ENCODE data around the gene DZIP3.

- TF ChIP-seq POLR2A (IDR thresholded peaks at IDR 0.05): no peak
- TF ChIP-seq, protein P1, sequence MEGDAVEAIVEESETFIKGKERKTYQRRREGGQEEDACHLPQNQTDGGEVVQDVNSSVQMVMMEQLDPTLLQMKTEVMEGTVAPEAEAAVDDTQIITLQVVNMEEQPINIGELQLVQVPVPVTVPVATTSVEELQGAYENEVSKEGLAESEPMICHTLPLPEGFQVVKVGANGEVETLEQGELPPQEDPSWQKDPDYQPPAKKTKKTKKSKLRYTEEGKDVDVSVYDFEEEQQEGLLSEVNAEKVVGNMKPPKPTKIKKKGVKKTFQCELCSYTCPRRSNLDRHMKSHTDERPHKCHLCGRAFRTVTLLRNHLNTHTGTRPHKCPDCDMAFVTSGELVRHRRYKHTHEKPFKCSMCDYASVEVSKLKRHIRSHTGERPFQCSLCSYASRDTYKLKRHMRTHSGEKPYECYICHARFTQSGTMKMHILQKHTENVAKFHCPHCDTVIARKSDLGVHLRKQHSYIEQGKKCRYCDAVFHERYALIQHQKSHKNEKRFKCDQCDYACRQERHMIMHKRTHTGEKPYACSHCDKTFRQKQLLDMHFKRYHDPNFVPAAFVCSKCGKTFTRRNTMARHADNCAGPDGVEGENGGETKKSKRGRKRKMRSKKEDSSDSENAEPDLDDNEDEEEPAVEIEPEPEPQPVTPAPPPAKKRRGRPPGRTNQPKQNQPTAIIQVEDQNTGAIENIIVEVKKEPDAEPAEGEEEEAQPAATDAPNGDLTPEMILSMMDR (IDR thresholded peaks at IDR 0.05): no peak
These were observed 27.0 kb upstream of the DZIP3 start for GRCh38 chr3:108562565-108562964.
